Measurements from ENCODE around the gene SMIM1.

Gene SMIM1

DNA sequence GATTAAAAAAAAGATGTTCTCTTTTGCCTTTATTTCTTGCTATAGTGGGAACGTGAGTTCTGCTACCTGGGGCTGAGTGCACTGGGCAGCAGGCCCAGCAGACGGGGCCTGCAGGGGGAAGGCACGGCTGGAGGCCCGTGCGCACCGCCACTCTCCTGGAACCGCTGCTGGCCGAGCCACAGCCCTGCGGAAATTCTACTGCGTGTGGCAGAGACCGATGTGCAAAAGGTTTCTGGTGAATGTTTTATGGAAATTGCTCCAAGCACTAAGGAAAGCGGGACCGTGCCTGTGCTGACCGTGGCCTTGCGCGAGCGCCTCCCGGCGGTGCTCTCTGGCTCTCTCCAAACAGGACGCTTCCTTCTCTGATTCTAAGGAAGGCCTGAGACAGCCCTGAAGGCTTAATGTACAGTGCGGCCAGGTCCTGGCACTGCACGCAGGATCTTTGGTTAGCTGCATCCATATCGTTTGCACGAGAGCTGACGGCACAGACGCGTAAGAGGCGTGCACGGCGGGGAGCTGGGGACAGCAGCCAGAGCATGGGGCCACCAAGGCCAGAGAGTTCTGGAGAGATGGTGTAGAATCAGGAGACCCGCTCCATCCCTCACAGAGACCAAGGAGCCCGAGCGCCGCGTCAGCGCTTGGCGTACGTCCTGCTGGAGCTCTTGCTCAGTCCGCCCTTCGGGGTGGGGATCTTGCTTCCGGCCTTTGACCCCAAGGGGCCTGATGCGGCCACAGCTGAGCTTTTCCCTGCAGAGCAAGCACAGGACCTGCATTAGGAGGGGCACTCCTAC lies 42.4 kb downstream of the SMIM1 start:
- Histone ChIP-seq H3K9ac (no peak overlapping the region), H3K9me3 (ENCODE audit: control insufficient read depth, low read length) (no peaks in the 10 kb centered on the region), H3K4me1 (no peaks in the 10 kb centered on the region), H3K4me2 (ENCODE audit: low read length) (no peak overlapping the region), H3K36me3 (ENCODE audit: control insufficient read depth, insufficient read depth, low read length) (no peaks in the 10 kb centered on the region), H3K27me3 (ENCODE audit: control insufficient read depth, insufficient read depth, low read length) (no peaks in the 10 kb centered on the region), H2AFZ (no peak overlapping the region), H3K79me2 (no peaks in the 10 kb centered on the region), H3K4me3 (ENCODE audit: low read depth, low read length) (no peak overlapping the region), H3K27ac (no peak overlapping the region)
- TF ChIP-seq, protein P1, sequence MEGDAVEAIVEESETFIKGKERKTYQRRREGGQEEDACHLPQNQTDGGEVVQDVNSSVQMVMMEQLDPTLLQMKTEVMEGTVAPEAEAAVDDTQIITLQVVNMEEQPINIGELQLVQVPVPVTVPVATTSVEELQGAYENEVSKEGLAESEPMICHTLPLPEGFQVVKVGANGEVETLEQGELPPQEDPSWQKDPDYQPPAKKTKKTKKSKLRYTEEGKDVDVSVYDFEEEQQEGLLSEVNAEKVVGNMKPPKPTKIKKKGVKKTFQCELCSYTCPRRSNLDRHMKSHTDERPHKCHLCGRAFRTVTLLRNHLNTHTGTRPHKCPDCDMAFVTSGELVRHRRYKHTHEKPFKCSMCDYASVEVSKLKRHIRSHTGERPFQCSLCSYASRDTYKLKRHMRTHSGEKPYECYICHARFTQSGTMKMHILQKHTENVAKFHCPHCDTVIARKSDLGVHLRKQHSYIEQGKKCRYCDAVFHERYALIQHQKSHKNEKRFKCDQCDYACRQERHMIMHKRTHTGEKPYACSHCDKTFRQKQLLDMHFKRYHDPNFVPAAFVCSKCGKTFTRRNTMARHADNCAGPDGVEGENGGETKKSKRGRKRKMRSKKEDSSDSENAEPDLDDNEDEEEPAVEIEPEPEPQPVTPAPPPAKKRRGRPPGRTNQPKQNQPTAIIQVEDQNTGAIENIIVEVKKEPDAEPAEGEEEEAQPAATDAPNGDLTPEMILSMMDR (IDR thresholded peaks at IDR 0.05): no peak

DNA sequence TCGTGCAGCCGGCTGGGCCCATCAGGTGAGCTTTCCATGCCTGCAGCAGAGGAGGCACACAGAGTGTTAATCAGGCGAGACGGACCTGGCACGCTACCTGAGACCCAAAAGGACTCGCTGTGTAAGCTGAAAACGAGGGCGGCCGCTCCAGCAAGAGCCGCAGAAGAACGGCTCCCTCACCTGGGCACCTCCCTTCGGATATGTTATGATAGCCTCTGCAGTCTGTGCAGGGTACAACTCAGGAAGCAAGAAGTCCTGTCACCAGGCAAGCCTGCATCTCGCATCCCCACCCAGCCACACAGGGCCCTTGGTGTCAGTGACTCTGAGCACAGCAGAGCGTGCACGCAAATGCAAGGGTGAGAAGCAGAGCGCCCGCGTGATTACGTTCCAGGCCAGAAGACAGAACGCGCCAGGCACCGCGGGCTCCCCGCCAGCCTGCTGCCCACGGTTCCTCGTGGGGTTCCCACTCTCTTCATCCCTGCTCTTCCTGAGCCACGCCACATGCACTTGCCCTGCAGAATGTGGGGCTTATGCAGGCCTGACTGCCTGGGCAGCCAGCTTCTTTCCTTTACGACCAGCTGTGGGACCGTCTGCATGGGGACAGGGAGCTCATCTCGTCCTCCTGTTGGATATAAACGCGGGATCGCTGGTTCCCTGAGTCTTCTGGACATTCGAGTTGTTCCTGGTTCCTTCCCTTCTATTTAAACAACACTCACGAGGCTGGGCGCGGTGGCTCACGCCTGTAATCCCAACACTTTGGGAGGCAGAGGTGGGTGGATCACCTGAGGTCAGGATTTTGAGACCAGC lies 44.0 kb downstream of the SMIM1 start:
- Histone ChIP-seq H3K4me3 (ENCODE audit: low read depth, low read length) (no peak overlapping the region), H3K4me1 (no peaks in the 10 kb centered on the region), H3K36me3 (ENCODE audit: control insufficient read depth, insufficient read depth, low read length) (no peaks in the 10 kb centered on the region), H2AFZ (no peak overlapping the region), H3K9ac (no peak overlapping the region), H3K9me3 (ENCODE audit: control insufficient read depth, low read length) (no peaks in the 10 kb centered on the region), H3K27ac (no peak overlapping the region), H3K4me2 (ENCODE audit: low read length) (no peak overlapping the region), H3K27me3 (ENCODE audit: control insufficient read depth, insufficient read depth, low read length) (no peaks in the 10 kb centered on the region), H3K79me2 (no peaks in the 10 kb centered on the region)
- TF ChIP-seq, protein P1 (IDR thresholded peaks at IDR 0.05): no peak

DNA sequence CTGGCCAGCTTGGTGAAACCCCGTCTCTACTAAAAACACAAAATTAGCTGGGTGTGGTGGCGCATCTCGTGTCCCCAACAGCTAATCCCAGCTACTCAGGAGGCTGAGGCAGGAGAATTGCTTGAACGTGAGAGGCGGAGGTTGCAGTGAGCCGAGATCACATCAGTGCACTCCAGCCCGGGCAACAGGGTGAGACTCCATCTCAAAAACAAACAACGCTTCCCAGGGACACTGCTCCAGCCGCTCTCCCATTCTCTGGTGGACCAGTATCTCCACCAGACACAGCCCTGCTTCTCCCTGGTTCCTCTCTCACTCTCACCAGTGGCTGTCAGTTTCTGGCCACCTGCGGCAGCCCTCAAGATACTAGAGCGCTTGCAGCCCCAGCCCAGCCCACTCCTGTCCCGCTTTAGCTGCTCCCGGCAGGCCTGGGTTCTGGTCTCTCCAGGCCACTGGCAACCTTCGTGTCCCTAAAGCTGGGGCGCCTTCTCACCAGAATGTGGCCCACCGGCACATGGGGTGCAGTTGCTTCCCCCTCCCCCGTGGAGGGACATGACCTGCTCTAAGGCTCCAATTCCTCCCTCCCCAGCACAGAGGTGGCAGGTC lies 44.7 kb downstream of the SMIM1 start:
- H3K79me2 ChIP-seq: no peaks in the 10 kb centered on the region
- no peaks in the 10 kb centered on the region for H3K9me3 ChIP-seq (ENCODE audit: control insufficient read depth, low read length)
- no peaks in the 10 kb centered on the region for H3K36me3 ChIP-seq (ENCODE audit: control insufficient read depth, insufficient read depth, low read length)
- no peak overlapping the region for H3K4me2 ChIP-seq (ENCODE audit: low read length)
- H2AFZ ChIP-seq: no peak overlapping the region
- TF ChIP-seq, protein P1 (IDR thresholded peaks at IDR 0.05): no peak
- H3K9ac ChIP-seq: no peak overlapping the region
- no peak overlapping the region for H3K27ac ChIP-seq
- no peaks in the 10 kb centered on the region for H3K27me3 ChIP-seq (ENCODE audit: control insufficient read depth, insufficient read depth, low read length)
- no peak overlapping the region for H3K4me3 ChIP-seq (ENCODE audit: low read depth, low read length)
- H3K4me1 ChIP-seq: no peaks in the 10 kb centered on the region

DNA sequence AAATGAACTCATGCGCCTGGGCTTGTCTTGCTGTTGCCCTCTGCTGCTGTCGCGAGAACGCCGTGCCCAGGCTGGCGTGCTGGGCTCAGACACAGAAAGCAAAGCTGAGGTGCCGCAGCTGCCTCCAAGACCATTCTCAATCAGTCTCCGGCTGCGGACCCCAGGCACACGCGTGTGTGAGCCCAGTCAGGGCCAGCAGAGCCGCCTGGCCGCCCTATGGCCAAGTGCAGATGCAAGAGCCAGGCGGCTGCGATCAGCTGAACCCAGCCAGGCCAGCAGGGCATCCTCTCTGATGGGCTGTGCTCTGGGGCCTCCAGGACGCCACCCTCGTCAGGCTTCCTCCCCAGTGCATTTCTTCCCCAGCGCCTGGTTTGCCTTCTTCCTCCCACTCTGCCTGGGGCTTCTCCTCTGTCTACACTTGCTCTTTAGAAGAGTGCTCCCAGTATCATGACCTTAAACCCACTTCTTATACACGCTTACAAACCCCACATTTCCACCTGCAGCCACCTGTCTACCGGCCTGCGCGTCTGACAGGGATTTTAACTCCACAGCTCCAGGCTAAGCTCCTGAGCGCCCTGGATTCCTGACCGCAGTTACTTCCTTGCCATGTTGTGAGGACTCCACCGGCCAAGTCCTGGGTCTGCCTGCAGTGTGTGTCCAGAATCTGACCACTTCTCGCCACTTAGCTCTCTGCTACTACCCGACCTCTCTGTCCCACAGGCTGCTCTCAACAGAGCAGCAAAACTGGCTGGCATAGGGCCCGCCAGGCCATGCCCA lies 45.5 kb downstream of the SMIM1 start:
- Histone ChIP-seq H3K4me1 (no peaks in the 10 kb centered on the region), H3K36me3 (ENCODE audit: control insufficient read depth, insufficient read depth, low read length) (no peaks in the 10 kb centered on the region), H3K4me2 (ENCODE audit: low read length) (no peak overlapping the region), H3K9ac (no peak overlapping the region), H3K79me2 (no peaks in the 10 kb centered on the region), H3K9me3 (ENCODE audit: control insufficient read depth, low read length) (no peaks in the 10 kb centered on the region), H3K27ac (no peak overlapping the region), H3K4me3 (ENCODE audit: low read depth, low read length) (no peak overlapping the region), H2AFZ (no peak overlapping the region), H3K27me3 (ENCODE audit: control insufficient read depth, insufficient read depth, low read length) (no peaks in the 10 kb centered on the region)
- TF ChIP-seq, protein P1 (IDR thresholded peaks at IDR 0.05): no peak
